IMR-90 (cell line): ENCODE measurements around the gene SEC16A. TPM values are rescaled to one million over a fixed set of nuclear protein-coding genes. Genes with fewer than 3 reads are reported as not detected.

ENCODE experiments used
- ATAC-seq: fragments of 200-7000 bp; cut with Tn5 transposase; 2 replicates; pipeline ENCODE4 v1.9.1; 2020; ENCODE audit warnings: low read depth, mild to moderate bottlenecking, moderate library complexity
- BruUV-seq: library from RNA; stranded (reverse); fragments of 400-500 nt; replicated peaks from 2 replicates; lab custom pipeline; 2021; lab: Mats Ljungman, UMichigan
- CTCF ChIA-PET: fragments of 300-600 bp; formaldehyde crosslinking; extraction: SDS; loops from one replicate; lab custom pipeline; 2021; ENCODE audit warnings: antibody characterized with exemption; lab: Yijun Ruan, JAX
- POLR2A ChIA-PET: fragments of 300-600 bp; sonication (Branson Sonifier 250); formaldehyde crosslinking; loops from one replicate; lab custom pipeline; 2022; ENCODE audit warnings: antibody characterized with exemption; ENCODE audit not compliant: unreplicated experiment; lab: Charles Lee
- DNase-seq: peaks from one replicate; pipeline ENCODE4 v3.0.0; 2013
- H2AFZ ChIP-seq: replicated peaks from 2 replicates; pipeline ENCODE3; 2013; ENCODE audit warnings: low read length, mild to moderate bottlenecking; ENCODE audit not compliant: poor library complexity
- H2AK5ac ChIP-seq: 2 replicates; pipeline ENCODE4 v1.6.1; 2013; ENCODE audit warnings: low read depth, low read length, inconsistent platforms
- H2AK9ac ChIP-seq: replicated peaks from 2 replicates; pipeline ENCODE3; 2013; ENCODE audit warnings: mild to moderate bottlenecking, low read depth, low read length, moderate library complexity; ENCODE audit not compliant: poor library complexity
- H2BK120ac ChIP-seq: 2 replicates; pipeline ENCODE4 v1.6.1; 2013; ENCODE audit warnings: low read depth, low read length, inconsistent platforms
- H2BK15ac ChIP-seq: 3 replicates; pipeline ENCODE4 v1.6.1; 2013; ENCODE audit warnings: low read depth, low read length, inconsistent platforms
- H2BK20ac ChIP-seq: 2 replicates; pipeline ENCODE4 v1.6.1; 2013; ENCODE audit warnings: low read depth, mild to moderate bottlenecking, inconsistent platforms, low read length, moderate library complexity
- H2BK5ac ChIP-seq: 2 replicates; pipeline ENCODE4 v1.6.1; 2013; ENCODE audit warnings: mild to moderate bottlenecking, low read depth, low read length, inconsistent platforms; ENCODE audit not compliant: poor library complexity, severe bottlenecking
- H3K14ac ChIP-seq: replicated peaks from 2 replicates; pipeline ENCODE4 v1.6.1; 2013; ENCODE audit warnings: low read depth, low read length, inconsistent platforms
- H3K18ac ChIP-seq: 2 replicates; pipeline ENCODE4 v1.6.1; 2013; ENCODE audit warnings: low read depth, low read length, control low read depth
- H3K23ac ChIP-seq: 2 replicates; pipeline ENCODE4 v1.6.1; 2013; ENCODE audit warnings: low read depth, low read length, inconsistent platforms
- H3K27ac ChIP-seq: 2 replicates; pipeline ENCODE4 v1.5.1; 2013; ENCODE audit warnings: mild to moderate bottlenecking, control low read depth, low read length; ENCODE audit not compliant: insufficient read depth
- H3K27me3 ChIP-seq: 2 replicates; pipeline ENCODE4 v1.6.1; 2013; ENCODE audit warnings: low read length; ENCODE audit not compliant: control insufficient read depth, insufficient read depth
- H3K36me3 ChIP-seq: 2 replicates; pipeline ENCODE4 v1.6.1; 2013; ENCODE audit warnings: low read length, mixed read lengths; ENCODE audit not compliant: control insufficient read depth, insufficient read depth
- H3K4ac ChIP-seq: 2 replicates; pipeline ENCODE4 v1.6.1; 2013; ENCODE audit warnings: low read depth, low read length, inconsistent platforms
- H3K4me1 ChIP-seq: 2 replicates; pipeline ENCODE4 v1.6.1; 2013; ENCODE audit warnings: low read length, mixed read lengths; ENCODE audit not compliant: control insufficient read depth, insufficient read depth
- H3K4me2 ChIP-seq: 2 replicates; pipeline ENCODE4 v1.6.1; 2013; ENCODE audit warnings: low read depth, mild to moderate bottlenecking, control low read depth, low read length, moderate library complexity
- H3K4me3 ChIP-seq: 2 replicates; pipeline ENCODE4 v1.5.1; 2013; ENCODE audit warnings: low read depth, mild to moderate bottlenecking, control low read depth, low read length, moderate library complexity; ENCODE audit not compliant: insufficient read depth
- H3K56ac ChIP-seq: 2 replicates; pipeline ENCODE4 v1.6.1; 2013; ENCODE audit warnings: low read length, inconsistent platforms; ENCODE audit not compliant: insufficient read depth; ENCODE audit errors: extremely low read depth
- H3K79me1 ChIP-seq, 2 experiments: 2 replicates each; pipeline ENCODE4 v1.6.1; 2013; ENCODE audit warnings: low read length in 2 of 2, inconsistent platforms in 1 of 2, low read depth in 1 of 2
- H3K9ac ChIP-seq: 2 replicates; pipeline ENCODE4 v1.6.1; 2013; ENCODE audit warnings: low read depth, low read length, control low read depth
- H3K9me1 ChIP-seq: 2 replicates; pipeline ENCODE4 v1.6.1; 2013; ENCODE audit warnings: low read length, inconsistent platforms; ENCODE audit not compliant: insufficient read depth
- H3K9me3 ChIP-seq: 2 replicates; pipeline ENCODE4 v1.6.1; 2013; ENCODE audit warnings: low read length; ENCODE audit not compliant: control insufficient read depth, insufficient read depth
- H4K20me1 ChIP-seq: 2 replicates; pipeline ENCODE4 v1.6.1; 2013; ENCODE audit warnings: low read length, inconsistent platforms; ENCODE audit not compliant: insufficient read depth
- H4K5ac ChIP-seq: 2 replicates; pipeline ENCODE4 v1.6.1; 2013; ENCODE audit warnings: mild to moderate bottlenecking, low read depth, low read length, control low read depth
- H4K8ac ChIP-seq, 2 experiments: 2 replicates each; pipeline ENCODE4 v1.6.1; 2013; ENCODE audit warnings: low read depth in 2 of 2, low read length in 2 of 2, control low read depth in 1 of 2, inconsistent platforms in 1 of 2
- H4K91ac ChIP-seq: 2 replicates; pipeline ENCODE4 v1.6.1; 2013; ENCODE audit warnings: low read depth, low read length, inconsistent platforms; ENCODE audit not compliant: insufficient read depth
- ELK1 ChIP-seq: fragments of 150-350 bp; IDR thresholded peaks from 2 replicates; pipeline ENCODE4 v1.6.1; 2016; ENCODE audit warnings: low read depth, mild to moderate bottlenecking, low read length, moderate library complexity, borderline replicate concordance
- FOS ChIP-seq: fragments of 150-350 bp; IDR thresholded peaks from 2 replicates; pipeline ENCODE4 v1.6.1; 2016; ENCODE audit warnings: low read depth, low read length
- MAFK ChIP-seq: IDR thresholded peaks from 2 replicates; pipeline ENCODE4 v1.6.1; 2012; ENCODE audit warnings: low read depth, low read length, improper control_type of control experiment
- MAZ ChIP-seq: IDR thresholded peaks from 2 replicates; pipeline ENCODE4 v1.6.1; 2012; ENCODE audit warnings: low read depth, mild to moderate bottlenecking, low read length, improper control_type of control experiment, moderate library complexity, borderline replicate concordance
- NFE2L2 ChIP-seq: fragments of 150-350 bp; IDR thresholded peaks from 2 replicates; pipeline ENCODE4 v1.6.1; 2016; ENCODE audit warnings: low read depth, mild to moderate bottlenecking, low read length
- POLR2A ChIP-seq: IDR thresholded peaks from 2 replicates; pipeline ENCODE4 v1.6.1; 2012; ENCODE audit warnings: mild to moderate bottlenecking, low read depth, low read length
- RAD21 ChIP-seq: IDR thresholded peaks from 2 replicates; pipeline ENCODE4 v1.6.1; 2012; ENCODE audit warnings: low read length, improper control_type of control experiment
- RCOR1 ChIP-seq: IDR thresholded peaks from 2 replicates; pipeline ENCODE4 v1.6.1; 2012; ENCODE audit warnings: mild to moderate bottlenecking, low read length, improper control_type of control experiment; ENCODE audit not compliant: insufficient replicate concordance
- RFX5 ChIP-seq: IDR thresholded peaks from 2 replicates; pipeline ENCODE4 v1.8.0; 2012; ENCODE audit warnings: low read depth, mild to moderate bottlenecking, low read length, moderate library complexity
- SMC3 ChIP-seq: fragments of 150-350 bp; IDR thresholded peaks from 2 replicates; pipeline ENCODE4 v1.6.1; 2016; ENCODE audit warnings: low read depth, mild to moderate bottlenecking, antibody characterized with exemption, low read length, moderate library complexity
- USF2 ChIP-seq: fragments of 150-350 bp; IDR thresholded peaks from 2 replicates; pipeline ENCODE4 v1.6.1; 2017; ENCODE audit warnings: mild to moderate bottlenecking, antibody characterized with exemption, low read length, low read depth
- WGBS, 2 experiments: methylation state at CpG; one replicate each; pipeline versions ENCODE4 v1.1.5 to v1.1.7; 2013; ENCODE audit warnings: missing lambda C conversion rate in 2 of 2; ENCODE audit not compliant: insufficient read length in 1 of 2; ENCODE audit errors: extremely low coverage in 2 of 2; 5-methylcytosine and 5-hydroxymethylcytosine counted together
- dilution Hi-C: fragments of 300-500 bp; cut with HindIII; formaldehyde crosslinking; loops from one replicate; pipeline ENCODE4 v1.14.3; 2018; ENCODE audit warnings: low sequenced_read_pairs; ENCODE audit not compliant: unreplicated experiment
- in situ Hi-C: fragments of 300-500 bp; cut with MboI; formaldehyde crosslinking; loops from 3 replicates; pipeline ENCODE4 v1.14.3; 2019; ENCODE audit warnings: low sequenced_read_pairs, inconsistent platforms, mixed read lengths
- intact Hi-C: fragments of 100-400 bp; cut with micrococcal nuclease; formaldehyde crosslinking; loops from 2 replicates; pipeline ENCODE4 v1.10.0; 2022
- polyA plus RNA-seq, 3 experiments: library from polyadenylated mRNA; depleted of rRNA; stranded (reverse); fragments of >200 nt; gene quantifications; 2 replicates each; pipeline ENCODE4 v1.2.3, GENCODE V29; 2012; ENCODE audit warnings: low replicate concordance in 1 of 3
- total RNA-seq: library from RNA; depleted of rRNA; stranded (reverse); fragments of >200 nt; gene quantifications from 2 replicates; pipeline ENCODE4 v1.2.3, GENCODE V29; 2012

Gene SEC16A
- total and polyA plus RNA-seq, 2 of the 4 experiments (the other 2 are of a cell fraction), result 12.2 to 48.1 TPM

- Histone ChIP-seq H2AFZ (no peak overlapping the region), H2BK120ac (no peak overlapping the region), H3K9me3 (no peaks in the 10 kb centered on the region), H2BK5ac (no peak overlapping the region), H3K79me1 (no peaks in the 10 kb centered on the region), H4K20me1 (no peaks in the 10 kb centered on the region), H3K9ac (no peak overlapping the region), H3K4ac (no peak overlapping the region), H2AK5ac (no peak overlapping the region), H3K4me2 (no peak overlapping the region), H3K36me3 (peaks cover 74% of the 10 kb centered on the region), H2AK9ac (peak overlapping the region; percentile 13), H3K27ac (no peak overlapping the region), H3K18ac (no peak overlapping the region), H4K8ac (no peak overlapping the region), H3K56ac (no peak overlapping the region), H3K23ac (no peak overlapping the region), H2BK15ac (no peak overlapping the region), H3K27me3 (no peaks in the 10 kb centered on the region), H3K4me3 (no peak overlapping the region), H3K9me1 (no peaks in the 10 kb centered on the region), H3K4me1 (no peaks in the 10 kb centered on the region), H4K91ac (no peak overlapping the region), H4K5ac (no peak overlapping the region), H3K14ac (no peak overlapping the region), H2BK20ac (no peak overlapping the region)
- BruUV-seq, result no TSS peak
- TF ChIP-seq NFE2L2, result no peak
- no peak for TF ChIP-seq RFX5
- no peak for TF ChIP-seq MAFK
- no peak for TF ChIP-seq MAZ
- no peak for TF ChIP-seq POLR2A
- TF ChIP-seq ELK1, result no peak
- TF ChIP-seq RAD21, result no peak
- TF ChIP-seq FOS, result no peak
- TF ChIP-seq RCOR1, result no peak
- TF ChIP-seq SMC3, result no peak
- TF ChIP-seq USF2, result no peak
- WGBS, 2 experiments, result 98% methylated on average over 14 of the region's 30 CpGs; no CpG with 5 or more reads in 1 of the 2 experiments
- in situ Hi-C loops (no loop called here), dilution Hi-C loops (no loop called here), intact Hi-C loops (no loop called here)
- CTCF ChIA-PET, result no interaction called here
- ATAC-seq (no peak), DNase-seq (no peak)
- POLR2A ChIA-PET, result no interaction called here
Measured at GRCh38 chr9:136506425-136506824, 23.6 kb upstream of the SEC16A start.
